Calu3 (cell line): Measurements from ENCODE around the gene PSME3. TPM values are rescaled to one million over a fixed set of nuclear protein-coding genes. Genes with fewer than 3 reads are reported as not detected.

ENCODE experiments used
- BruUV-seq: library from RNA; stranded (reverse); fragments of 400-500 nt; replicated peaks from 2 replicates; lab custom pipeline; 2021; lab: Mats Ljungman, UMichigan
- CTCF ChIA-PET: fragments of 300-600 bp; sonication (Branson Sonifier 250); formaldehyde crosslinking; loops from one replicate; lab custom pipeline; 2022; ENCODE audit warnings: antibody characterized with exemption; lab: Charles Lee
- DNase-seq: peaks from one replicate; pipeline ENCODE4 v3.0.0; 2022
- H3K27ac Mint-ChIP-seq: one replicate; pipeline ENCODE4 v1.8.0; 2022; ENCODE audit warnings: mixed read lengths; ENCODE audit not compliant: unreplicated experiment
- H3K27me3 Mint-ChIP-seq: one replicate; pipeline ENCODE4 v1.8.0; 2022; ENCODE audit warnings: mixed read lengths; ENCODE audit not compliant: unreplicated experiment
- H3K36me3 Mint-ChIP-seq: one replicate; pipeline ENCODE4 v1.8.0; 2022; ENCODE audit warnings: mild to moderate bottlenecking, moderate library complexity, mixed read lengths; ENCODE audit not compliant: insufficient read depth, unreplicated experiment
- H3K4me1 Mint-ChIP-seq: one replicate; pipeline ENCODE4 v1.8.0; 2022; ENCODE audit warnings: mild to moderate bottlenecking, low read depth, mixed read lengths; ENCODE audit not compliant: unreplicated experiment
- H3K4me3 Mint-ChIP-seq: one replicate; pipeline ENCODE4 v1.8.0; 2022; ENCODE audit warnings: mild to moderate bottlenecking, low read depth, moderate library complexity, mixed read lengths; ENCODE audit not compliant: unreplicated experiment
- H3K9me3 Mint-ChIP-seq: one replicate; pipeline ENCODE4 v1.8.0; 2022; ENCODE audit warnings: low read depth, mixed read lengths; ENCODE audit not compliant: unreplicated experiment
- CTCF ChIP-seq: fragments of 200-600 bp; IDR thresholded peaks from one replicate; pipeline ENCODE4 v1.8.0; 2022; ENCODE audit warnings: antibody characterized with exemption; ENCODE audit not compliant: unreplicated experiment
- intact Hi-C: fragments of 100-400 bp; cut with micrococcal nuclease; formaldehyde crosslinking; loops from one replicate; pipeline ENCODE4 v1.10.0; 2022; ENCODE audit not compliant: unreplicated experiment
- total RNA-seq: library from RNA; stranded (reverse); gene quantifications from 2 replicates; pipeline ENCODE4 v1.2.3, GENCODE V29; 2022

The PSME3 gene
- total RNA-seq, 1 experiment from 2014 or later: 238 TPM

- H3K9me3 Mint-ChIP-seq: no peaks in the 10 kb centered on the region
- peak overlapping the region; percentile 96 for H3K27ac Mint-ChIP-seq
- H3K4me1 Mint-ChIP-seq: peaks cover 19% of the 10 kb centered on the region
- intact Hi-C loops: no loop called here
- DNase-seq: no peak
- BruUV-seq: no TSS peak
- peaks cover 49% of the 10 kb centered on the region for H3K36me3 Mint-ChIP-seq
- peaks cover 14% of the 10 kb centered on the region for H3K27me3 Mint-ChIP-seq
- CTCF ChIA-PET: interaction anchor here (2.2 to 2.6 kb wide), 2 partner anchors 8 to 11 kb away, joined by 8 to 15 read pairs; partner anchors contain the start of gene BECN1
- no peak for TF ChIP-seq CTCF
- H3K4me3 Mint-ChIP-seq: peak overlapping the region; percentile 88
Measured at GRCh38 chr17:42832213-42832933, 824 bp upstream of the PSME3 start.

GRCh38 chr17:42833767-42834422, 698 bp downstream of the PSME3 start:
- H3K36me3 Mint-ChIP-seq: peaks cover 64% of the 10 kb centered on the region
- no peak for DNase-seq
- no peak for TF ChIP-seq CTCF
- H3K4me3 Mint-ChIP-seq: peak overlapping the region; percentile 88
- peak overlapping the region; percentile 96 for H3K27ac Mint-ChIP-seq
- no peaks in the 10 kb centered on the region for H3K27me3 Mint-ChIP-seq
- CTCF ChIA-PET: interaction anchor here (0.6 to 2.6 kb wide), 5 partner anchors 9 to 357 kb away, joined by 3 to 15 read pairs (median 4); partner anchors contain the start of gene BECN1
- peaks cover 19% of the 10 kb centered on the region for H3K4me1 Mint-ChIP-seq
- no TSS peak for BruUV-seq
- H3K9me3 Mint-ChIP-seq: no peaks in the 10 kb centered on the region
- intact Hi-C loops: no loop called here

- Mint-ChIP-seq H3K27ac (no peak overlapping the region), H3K4me1 (peaks cover 19% of the 10 kb centered on the region), H3K36me3 (peaks cover 83% of the 10 kb centered on the region), H3K27me3 (no peaks in the 10 kb centered on the region), H3K9me3 (no peaks in the 10 kb centered on the region), H3K4me3 (no peak overlapping the region)
- BruUV-seq: no TSS peak
- no peak for DNase-seq
- CTCF ChIA-PET: interaction anchor here (0.7 kb wide), 2 partner anchors 336 to 1320 kb away, joined by 3 to 4 read pairs; no protein-coding TSS in a partner anchor
- TF ChIP-seq CTCF: no peak
- intact Hi-C loops: no loop called here
Measured at GRCh38 chr17:42835732-42836131, 2.5 kb downstream of the PSME3 start.

- no peaks in the 10 kb centered on the region for H3K27me3 Mint-ChIP-seq
- peaks cover 94% of the 10 kb centered on the region for H3K36me3 Mint-ChIP-seq
- intact Hi-C loops: loop anchor here (2.0 kb wide), 1 partner anchor 87 kb away; no protein-coding TSS in a partner anchor
- H3K4me1 Mint-ChIP-seq: peaks cover 8% of the 10 kb centered on the region
- no peak for TF ChIP-seq CTCF
- CTCF ChIA-PET: interaction anchor here (1.9 kb wide), 1 partner anchor 8 kb away, joined by 8 read pairs; the partner anchor contains the start of gene PSME3
- TSS peak; percentile 3 for BruUV-seq
- DNase-seq: no peak
- H3K4me3 Mint-ChIP-seq: no peak overlapping the region
- H3K27ac Mint-ChIP-seq: no peak overlapping the region
- H3K9me3 Mint-ChIP-seq: no peaks in the 10 kb centered on the region
Measured at GRCh38 chr17:42841975-42842685, 8.9 kb downstream of the PSME3 start.
